WTC11 (cell line): ENCODE results near the gene RNF38.

Experiments used
- ATF3 ChIP-seq: sonication (generic); formaldehyde crosslinking; conservative IDR thresholded peaks from 2 replicates; pipeline ENCODE4 v1.8.1; 2022; ENCODE audit warnings: mild to moderate bottlenecking, missing genetic modification reagents
- CTCF ChIP-seq: fragments of 200-600 bp; IDR thresholded peaks from 2 replicates; pipeline ENCODE4 v1.8.0; 2022; ENCODE audit warnings: antibody characterized with exemption
- ESRRA ChIP-seq: sonication (generic); formaldehyde crosslinking; IDR thresholded peaks from 2 replicates; pipeline ENCODE4 v1.8.1; 2022; ENCODE audit warnings: mild to moderate bottlenecking, missing genetic modification reagents, borderline replicate concordance
- FOXP4 ChIP-seq: sonication (generic); formaldehyde crosslinking; IDR thresholded peaks from 2 replicates; pipeline ENCODE4 v1.8.0; 2022; ENCODE audit warnings: mild to moderate bottlenecking, missing genetic modification reagents
- HMGA2 ChIP-seq: fragments of 250-450 bp; sonication (Bioruptor Pico); IDR thresholded peaks from 2 replicates; pipeline ENCODE4 v1.4.0; 2021; ENCODE audit warnings: mild to moderate bottlenecking, moderate library complexity
- JAZF1 ChIP-seq: fragments of 250-450 bp; sonication (Bioruptor Pico); IDR thresholded peaks from 2 replicates; pipeline ENCODE4 v1.9.0; 2021; ENCODE audit warnings: moderate library complexity, mild to moderate bottlenecking, inconsistent platforms
- MAX ChIP-seq: sonication (generic); formaldehyde crosslinking; IDR thresholded peaks from 2 replicates; pipeline ENCODE4 v1.8.0; 2022; ENCODE audit warnings: mild to moderate bottlenecking, missing genetic modification reagents
- MXD4 ChIP-seq: fragments of 250-450 bp; sonication (Bioruptor Pico); IDR thresholded peaks from 2 replicates; pipeline ENCODE4 v1.8.0; 2021; ENCODE audit warnings: mild to moderate bottlenecking, moderate library complexity, borderline replicate concordance
- NR2C2 ChIP-seq: sonication (generic); formaldehyde crosslinking; IDR thresholded peaks from 2 replicates; pipeline ENCODE4 v1.8.0; 2022; ENCODE audit warnings: mild to moderate bottlenecking, missing genetic modification reagents
- NR3C1 ChIP-seq: sonication (generic); formaldehyde crosslinking; conservative IDR thresholded peaks from 2 replicates; pipeline ENCODE4 v1.8.1; 2023; ENCODE audit warnings: low read depth, mild to moderate bottlenecking, missing genetic modification reagents
- SP1 ChIP-seq: sonication (generic); formaldehyde crosslinking; conservative IDR thresholded peaks from 2 replicates; pipeline ENCODE4 v1.8.1; 2022; ENCODE audit warnings: missing genetic modification reagents
- TEAD1 ChIP-seq: sonication (generic); formaldehyde crosslinking; IDR thresholded peaks from 2 replicates; pipeline ENCODE4 v1.8.0; 2022; ENCODE audit warnings: mild to moderate bottlenecking, missing genetic modification reagents
- TEAD4 ChIP-seq: sonication (generic); formaldehyde crosslinking; IDR thresholded peaks from 2 replicates; pipeline ENCODE4 v1.8.0; 2022; ENCODE audit warnings: mild to moderate bottlenecking, missing genetic modification reagents

- no peak for TF ChIP-seq MXD4 (CRISPR knock-in tag)
- TF ChIP-seq ESRRA (CRISPR knock-in tag), result no peak
- TF ChIP-seq JAZF1 (CRISPR knock-in tag), result no peak
- TF ChIP-seq CTCF, result no peak
- no peak for TF ChIP-seq HMGA2 (CRISPR knock-in tag)
- TF ChIP-seq NR3C1 (CRISPR knock-in tag), result no peak
- TF ChIP-seq SP1, result no peak
- TF ChIP-seq FOXP4, result no peak
- no peak for TF ChIP-seq NR2C2 (CRISPR knock-in tag)
- TF ChIP-seq TEAD1 (CRISPR knock-in tag), result no peak
- TF ChIP-seq ATF3 (CRISPR knock-in tag), result no peak
- TF ChIP-seq TEAD4 (CRISPR knock-in tag), result no peak
- no peak for TF ChIP-seq MAX (CRISPR knock-in tag)
Measured at GRCh38 chr9:36401164-36401740, 1.2 kb upstream of the RNF38 start.
